Stomach (tissue), 4 donors: ENCODE results near the gene PBX3.

ENCODE experiments used
- CTCF ChIP-seq, 7 experiments: fragments of 450-650 bp in 4 of 7; fragments of 200-600 bp in 3 of 7; sonication (generic) in 3 of 7; IDR thresholded peaks; one replicate each; pipeline ENCODE4 v1.5.1; 2016 to 2019; ENCODE audit warnings: antibody characterized with exemption in 7 of 7, control low read depth in 2 of 7, mild to moderate bottlenecking in 1 of 7
- EP300 ChIP-seq: sonication (generic); formaldehyde crosslinking; IDR thresholded peaks from one replicate; pipeline ENCODE4 v1.6.1; 2017; ENCODE audit warnings: antibody characterized with exemption
- POLR2A ChIP-seq, 4 donors: fragments of 450-650 bp; IDR thresholded peaks; one replicate each; pipeline ENCODE4 v1.6.1; 2016; ENCODE audit warnings: antibody characterized with exemption in 4 of 4, control low read depth in 2 of 4, mild to moderate bottlenecking in 1 of 4, moderate library complexity in 1 of 4

- TF ChIP-seq CTCF (IDR thresholded peaks at IDR 0.05) (no peak), EP300 (no peak), POLR2A (IDR thresholded peaks at IDR 0.05) (no peak)
These were observed 48.9 kb downstream of the PBX3 start for GRCh38 chr9:125795970-125796596.
